ENCODE data around the gene RPS25. TPM values are rescaled to one million over a fixed set of nuclear protein-coding genes. Genes with fewer than 3 reads are reported as not detected.
"Not testable (repeated sequence)": the region's sequence is repeated elsewhere in the genome, so short reads cannot be mapped to it uniquely, and the experiment has no call there.

The RPS25 gene
- polyA plus RNA-seq (ENCODE audit: low read depth in 6 of 6) = 1,000 to 10,000 TPM; 3,707 to 5,692 (median 4,418) TPM

DNA sequence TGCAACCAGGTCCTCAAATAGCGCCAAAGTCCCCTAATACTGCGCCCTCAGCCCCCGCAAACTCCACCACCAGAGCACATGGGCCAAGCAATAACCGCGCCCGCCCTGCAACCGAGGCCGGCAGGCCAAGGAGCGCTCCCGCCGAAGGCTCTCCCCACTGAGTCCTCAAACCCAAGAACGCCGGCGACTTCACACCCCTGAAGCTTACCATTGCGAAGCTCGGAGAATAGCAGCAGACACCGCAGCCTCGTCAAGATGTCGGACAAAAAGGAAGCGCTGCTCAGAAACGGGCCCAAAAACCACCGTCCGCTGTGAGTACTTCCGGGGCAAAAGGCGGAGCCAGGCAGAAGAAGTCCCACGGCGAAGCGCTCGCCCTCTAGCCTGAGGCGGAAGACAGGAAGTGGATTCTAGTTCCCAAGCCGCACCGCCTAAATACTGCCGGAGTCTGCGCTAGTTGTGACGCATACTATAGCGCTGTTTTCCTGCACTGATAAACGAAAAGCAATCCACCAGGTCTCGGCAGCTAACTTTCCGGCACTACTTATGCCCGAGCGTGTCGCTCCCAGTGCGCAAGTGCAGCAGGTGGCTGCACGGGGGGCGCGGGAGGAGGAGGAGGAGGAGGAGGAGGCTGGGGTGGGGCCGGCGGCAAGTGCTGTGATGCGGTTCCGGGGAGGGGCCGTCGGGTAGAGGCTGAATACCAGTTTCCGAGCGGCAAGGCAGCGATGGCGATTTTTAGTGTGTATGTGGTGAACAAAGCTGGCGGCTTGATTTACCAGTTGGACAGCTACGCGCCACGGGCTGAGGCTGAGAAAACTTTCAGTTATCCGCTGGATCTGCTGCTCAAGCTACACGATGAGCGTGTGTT is at the start of gene RPS25, which contains the start of gene TRAPPC4:
RPS25 (minus strand) TSS at position 270 of the 865 bp plus-strand sequence; CDS start at position 211, 59 bp downstream.
TRAPPC4 (plus strand) TSS at position 693 of the 865 bp plus-strand sequence; CDS start at position 723, 30 bp downstream.
- DNase-seq = peak; percentile 94
- no peaks in the 10 kb centered on the region for H3K9me3 Mint-ChIP-seq
- ATAC-seq (ENCODE audit: low read depth in 2 of 2) = peak; percentile 86 to 87
- H3K27ac Mint-ChIP-seq = peak within 1 kb of the TSS; percentile 99 to 100 (median 99)
- H3K4me3 Mint-ChIP-seq = peak within 1 kb of the TSS; percentile 93 to 100 (median 99)
- peaks cover 9 to 14% of the 10 kb centered on the region in 2 donors for H3K36me3 Mint-ChIP-seq
- peaks cover 20 to 60% (median 29%) of the 10 kb centered on the region in 3 donors for H3K4me1 Mint-ChIP-seq
- no peaks in the 10 kb centered on the region for H3K27me3 Mint-ChIP-seq

DNA sequence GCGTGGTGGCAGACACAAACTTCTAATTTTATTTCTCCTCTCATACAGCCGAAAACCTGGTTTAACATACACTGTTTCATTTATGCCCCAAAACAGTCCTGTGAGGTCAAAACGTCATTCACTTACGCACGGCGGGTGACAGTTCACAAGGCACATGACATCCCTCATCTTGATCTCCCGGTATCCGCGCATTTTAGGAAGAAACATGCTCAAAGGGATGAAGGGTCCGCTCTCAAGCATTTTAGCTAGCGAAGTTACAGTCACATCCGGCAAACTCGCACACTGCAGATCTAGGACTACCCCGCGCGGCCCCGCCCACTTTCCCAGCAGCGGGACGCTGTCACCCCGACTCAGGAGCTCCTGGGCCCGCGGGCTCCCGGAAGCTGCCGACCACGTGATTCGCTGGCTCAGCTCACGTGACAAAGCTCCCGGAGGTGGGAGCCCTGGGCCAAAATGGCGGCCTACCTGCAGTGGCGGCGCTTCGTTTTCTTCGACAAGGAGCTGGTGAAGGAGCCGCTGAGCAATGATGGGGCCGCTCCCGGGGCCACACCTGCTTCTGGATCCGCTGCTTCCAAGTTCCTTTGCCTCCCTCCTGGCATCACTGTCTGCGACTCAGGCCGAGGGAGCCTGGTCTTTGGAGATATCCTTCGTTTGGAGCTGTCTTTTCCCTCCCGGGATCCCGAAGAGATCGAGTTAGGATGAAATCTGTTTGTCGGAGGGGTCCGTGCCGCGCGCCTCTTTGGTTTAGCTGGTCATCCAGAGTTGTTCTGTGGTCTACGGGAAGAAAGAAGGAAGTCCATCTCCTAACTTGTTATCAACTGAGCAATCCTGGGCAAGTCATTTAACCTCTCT is 49.5 kb upstream of the RPS25 start, which contains the start of gene VPS11:
VPS11 (plus strand) TSS at position 448 of the 852 bp plus-strand sequence; CDS start at position 454, 6 bp downstream.
- no peaks in the 10 kb centered on the region for H3K9me3 Mint-ChIP-seq
- peaks cover 1 to 6% of the 10 kb centered on the region in 2 donors for H3K36me3 Mint-ChIP-seq
- DNase-seq = peak; percentile 95
- peak; percentile 92 to 93 for ATAC-seq (ENCODE audit: low read depth in 2 of 2)
- H3K27me3 Mint-ChIP-seq = no peaks in the 10 kb centered on the region
- H3K27ac Mint-ChIP-seq = peak within 1 kb of the TSS; percentile 98 to 99 (median 99)
- H3K4me3 Mint-ChIP-seq = peak within 1 kb of the TSS; percentile 87 to 98 (median 96)
- peaks cover 19 to 48% (median 38%) of the 10 kb centered on the region in 3 donors for H3K4me1 Mint-ChIP-seq

DNA sequence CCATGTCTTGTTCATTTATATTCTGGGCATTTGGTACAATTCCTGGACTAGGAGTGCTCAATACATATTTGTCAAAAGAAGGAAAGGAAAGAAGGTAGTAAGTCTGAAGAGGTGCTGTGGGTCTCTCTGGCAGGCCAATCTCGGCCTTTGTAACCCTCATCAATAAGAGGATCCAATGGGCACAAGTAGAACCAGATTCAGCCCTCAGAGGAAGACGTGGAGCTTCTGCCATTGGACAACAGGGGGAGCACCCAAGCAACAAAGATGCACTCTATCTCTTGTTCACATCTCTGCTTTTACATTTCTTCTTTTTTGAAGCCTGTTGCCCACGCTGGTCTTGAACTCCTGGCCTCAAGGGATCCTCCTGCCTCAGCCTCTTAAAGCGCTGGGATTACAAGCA is 47.2 kb upstream of the RPS25 start:
- H3K4me1 Mint-ChIP-seq = peaks cover 19 to 50% (median 34%) of the 10 kb centered on the region in 3 donors
- ATAC-seq (ENCODE audit: low read depth in 2 of 2) = no peak
- H3K36me3 Mint-ChIP-seq = no peaks in the 10 kb centered on the region
- DNase-seq = no peak
- H3K9me3 Mint-ChIP-seq = no peaks in the 10 kb centered on the region
- H3K4me3 Mint-ChIP-seq = peak overlapping the region in 5 of 8 donors; percentile 25 to 96 (median 37)
- H3K27me3 Mint-ChIP-seq = no peaks in the 10 kb centered on the region
- peak overlapping the region in 4 of 6 donors; percentile 69 to 98 (median 88) for H3K27ac Mint-ChIP-seq

DNA sequence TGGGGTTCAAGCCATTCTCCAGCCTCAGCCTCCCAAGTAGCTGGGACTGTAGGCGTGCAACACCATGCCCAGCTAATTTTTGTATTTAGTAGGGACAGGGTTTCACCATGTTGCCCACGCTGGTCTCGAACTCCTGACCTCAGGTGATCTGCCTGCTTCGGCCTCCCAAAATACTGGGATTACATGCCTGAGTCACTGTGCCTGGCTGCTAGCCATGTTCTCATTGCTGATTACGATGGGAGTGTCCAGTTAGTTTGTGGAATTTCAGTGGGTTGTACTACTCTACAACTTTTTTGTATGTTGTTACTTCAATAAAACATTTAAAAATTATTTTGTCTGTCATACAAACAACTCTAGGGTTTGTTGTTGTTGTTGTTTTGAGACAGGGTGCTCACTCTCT is 44.6 kb upstream of the RPS25 start:
- Mint-ChIP-seq H3K27me3 (no peaks in the 10 kb centered on the region), H3K9me3 (no peaks in the 10 kb centered on the region), H3K4me1 (peaks cover 20 to 40% (median 34%) of the 10 kb centered on the region in 3 donors), H3K4me3 (peak overlapping the region in 1 of 8 donors; percentile 22), H3K27ac (no peak overlapping the region), H3K36me3 (no peaks in the 10 kb centered on the region)
- ATAC-seq (ENCODE audit: low read depth in 2 of 2) (no peak), DNase-seq (no peak)

DNA sequence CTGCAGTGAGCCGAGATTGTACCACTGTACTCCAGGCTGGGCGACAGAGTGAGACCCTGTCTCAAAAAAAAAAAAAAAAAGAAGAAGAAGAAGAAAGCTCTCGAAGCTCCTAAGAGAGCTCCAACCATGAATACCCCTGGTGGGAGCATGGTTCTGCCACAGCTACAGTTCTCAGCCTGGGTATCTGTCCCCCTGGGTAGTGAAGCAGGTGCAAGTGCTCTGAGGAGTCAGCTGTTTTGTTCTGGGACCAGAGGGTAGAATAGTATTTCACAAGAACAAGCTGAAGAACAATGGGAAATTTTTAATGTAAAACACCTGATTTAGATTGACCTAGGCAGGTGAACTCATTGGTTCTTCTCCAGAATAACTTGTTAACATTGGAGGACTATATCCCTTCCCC is 43.1 kb upstream of the RPS25 start:
- H3K9me3 Mint-ChIP-seq = no peaks in the 10 kb centered on the region
- peaks cover 17 to 34% (median 33%) of the 10 kb centered on the region in 3 donors for H3K4me1 Mint-ChIP-seq
- peak overlapping the region in 1 of 8 donors; percentile 53 for H3K4me3 Mint-ChIP-seq
- H3K27me3 Mint-ChIP-seq = no peaks in the 10 kb centered on the region
- peak overlapping the region in 2 of 6 donors; percentile 22 to 42 for H3K27ac Mint-ChIP-seq
- no peaks in the 10 kb centered on the region for H3K36me3 Mint-ChIP-seq
- ATAC-seq (ENCODE audit: low read depth in 2 of 2) = no peak
- DNase-seq = no peak

DNA sequence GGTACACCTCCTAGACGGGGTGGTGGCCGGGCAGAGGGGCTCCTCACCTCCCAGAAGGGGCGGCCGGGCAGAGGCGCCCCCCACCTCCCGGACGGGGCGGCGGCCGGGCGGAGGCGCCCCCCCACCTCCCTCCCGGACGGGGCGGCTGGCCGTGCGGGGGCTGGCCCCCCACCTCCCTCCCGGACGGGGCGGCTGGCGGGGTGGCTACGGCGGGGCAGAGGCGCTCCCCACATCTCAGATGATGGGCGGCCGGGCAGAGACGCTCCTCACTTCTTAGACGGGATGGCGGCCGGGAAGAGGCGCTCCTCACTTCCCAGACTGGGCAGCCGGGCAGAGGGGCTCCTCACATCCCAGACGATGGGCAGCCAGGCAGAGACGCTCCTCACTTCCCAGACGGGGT is 41.0 kb upstream of the RPS25 start:
- peaks cover 24 to 38% (median 31%) of the 10 kb centered on the region in 3 donors for H3K4me1 Mint-ChIP-seq
- not testable (repeated sequence) for H3K9me3 Mint-ChIP-seq; ATAC-seq (ENCODE audit: low read depth in 2 of 2); H3K36me3 Mint-ChIP-seq; H3K4me3 Mint-ChIP-seq; H3K27ac Mint-ChIP-seq; DNase-seq; H3K27me3 Mint-ChIP-seq

DNA sequence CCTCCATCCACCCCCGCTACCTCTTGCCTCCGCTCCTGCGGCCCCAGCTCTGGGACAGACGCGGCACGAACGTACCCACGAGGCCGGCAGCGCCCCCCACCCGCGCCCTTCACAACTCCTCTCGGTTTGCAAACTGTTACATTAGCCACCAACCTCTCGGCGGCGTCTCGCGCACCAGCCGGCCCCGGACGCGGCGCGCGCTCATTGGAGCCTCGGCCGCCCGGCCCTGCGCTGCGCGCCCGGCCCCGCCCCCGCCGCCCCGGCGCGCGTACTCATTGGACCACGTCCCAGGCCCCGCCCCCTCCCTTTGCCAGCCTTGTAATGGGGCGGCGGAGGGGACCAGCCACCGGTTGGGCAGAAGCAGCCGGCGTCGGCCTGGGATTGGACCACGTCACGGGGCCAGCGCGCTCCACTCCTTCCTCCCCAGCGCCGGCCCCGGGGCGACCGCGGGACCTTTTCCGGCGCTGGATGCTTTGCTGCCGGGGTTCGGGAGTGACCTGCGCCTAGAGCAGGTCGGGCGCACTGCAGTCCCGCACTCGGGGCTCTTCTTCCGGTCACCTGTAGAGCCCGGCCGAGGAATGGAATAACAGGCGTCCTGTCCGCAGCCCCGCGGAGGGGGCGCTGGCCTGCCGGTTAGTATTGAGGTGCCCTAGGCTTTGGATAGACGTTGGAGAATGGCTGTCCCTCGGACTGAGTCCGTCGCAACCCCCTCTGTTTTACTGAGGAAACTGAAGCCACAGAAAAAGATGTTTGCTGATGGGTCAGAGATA is 39.0 kb upstream of the RPS25 start, which contains the start of gene HYOU1:
HYOU1 (minus strand) TSS at position 206 of the 770 bp plus-strand sequence. CDS start 1,045 bp downstream, outside the sequence.
- peak within 1 kb of the TSS; percentile 94 to 99 (median 97) for H3K4me3 Mint-ChIP-seq
- DNase-seq (peak; percentile 98), ATAC-seq (ENCODE audit: low read depth in 2 of 2) (peak; percentile 83 to 89)
- H3K36me3 Mint-ChIP-seq = peaks cover 0 to 17% of the 10 kb centered on the region in 2 donors
- H3K27me3 Mint-ChIP-seq = no peaks in the 10 kb centered on the region
- peak within 1 kb of the TSS; percentile 95 to 98 (median 97) for H3K27ac Mint-ChIP-seq
- H3K4me1 Mint-ChIP-seq = peaks cover 37 to 47% (median 39%) of the 10 kb centered on the region in 3 donors
- no peaks in the 10 kb centered on the region for H3K9me3 Mint-ChIP-seq

DNA sequence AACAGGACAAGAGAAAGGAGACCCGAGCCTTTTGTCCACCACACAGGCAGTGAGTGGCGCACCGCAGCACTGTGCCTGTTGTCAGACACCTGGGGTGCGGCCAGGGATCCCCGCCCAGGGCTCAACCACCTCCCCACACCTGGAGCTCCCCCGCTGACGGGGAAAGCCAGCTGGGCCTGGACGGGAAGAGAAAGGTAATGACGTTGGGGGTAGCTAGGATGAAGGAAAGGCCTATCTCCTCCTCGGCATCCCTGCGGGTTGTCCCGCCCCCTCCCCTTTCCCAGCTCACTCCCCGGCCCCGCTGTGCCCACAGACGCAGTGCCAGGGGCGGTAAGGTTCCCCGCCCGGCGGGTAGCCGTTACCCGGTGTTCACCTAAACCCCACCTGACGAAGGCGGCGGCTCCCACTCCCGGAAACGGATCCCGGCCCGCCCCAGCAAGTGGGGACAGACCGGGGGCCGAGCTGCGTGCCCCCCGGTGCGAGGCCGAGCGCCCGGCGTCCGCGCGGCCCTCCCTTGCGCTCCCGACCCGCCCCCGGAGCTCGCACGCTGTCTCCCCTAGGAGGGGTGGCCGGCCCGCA is 38.4 kb upstream of the RPS25 start:
- Mint-ChIP-seq H3K27me3 (no peaks in the 10 kb centered on the region), H3K36me3 (peaks cover 0 to 21% of the 10 kb centered on the region in 2 donors), H3K9me3 (no peaks in the 10 kb centered on the region), H3K27ac (peak overlapping the region; percentile 86 to 98 (median 96)), H3K4me3 (peak overlapping the region; percentile 94 to 99 (median 97)), H3K4me1 (peaks cover 41 to 51% (median 43%) of the 10 kb centered on the region in 3 donors)
- DNase-seq (peak; percentile 46), ATAC-seq (ENCODE audit: low read depth in 2 of 2) (peak; percentile 15 to 20)

DNA sequence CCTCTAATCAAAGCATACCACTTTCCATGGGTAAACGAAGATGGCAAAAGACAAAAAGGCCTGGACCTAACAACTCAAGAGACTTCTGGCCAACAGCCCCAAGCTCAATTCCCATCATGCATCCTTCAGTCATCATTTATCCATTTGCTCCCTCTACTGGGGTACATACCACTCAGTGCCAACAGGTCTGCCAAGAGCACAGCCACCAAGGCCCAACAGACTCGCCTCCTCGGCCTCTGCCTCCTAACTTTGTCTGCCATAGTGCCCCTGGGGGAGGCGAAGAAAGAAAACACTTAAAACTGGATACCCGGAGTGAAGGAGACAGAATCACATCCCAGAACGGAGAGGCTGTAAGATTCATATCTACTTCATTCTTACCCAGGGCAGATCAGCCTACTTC is 37.8 kb upstream of the RPS25 start:
- Mint-ChIP-seq H3K27ac (peak overlapping the region in 5 of 6 donors; percentile 21 to 97 (median 91)), H3K27me3 (no peaks in the 10 kb centered on the region), H3K4me3 (peak overlapping the region; percentile 66 to 98 (median 95)), H3K4me1 (peaks cover 43 to 58% (median 45%) of the 10 kb centered on the region in 3 donors), H3K36me3 (peaks cover 0 to 21% of the 10 kb centered on the region in 2 donors), H3K9me3 (no peaks in the 10 kb centered on the region)
- ATAC-seq (ENCODE audit: low read depth in 2 of 2) = no peak
- no peak for DNase-seq

DNA sequence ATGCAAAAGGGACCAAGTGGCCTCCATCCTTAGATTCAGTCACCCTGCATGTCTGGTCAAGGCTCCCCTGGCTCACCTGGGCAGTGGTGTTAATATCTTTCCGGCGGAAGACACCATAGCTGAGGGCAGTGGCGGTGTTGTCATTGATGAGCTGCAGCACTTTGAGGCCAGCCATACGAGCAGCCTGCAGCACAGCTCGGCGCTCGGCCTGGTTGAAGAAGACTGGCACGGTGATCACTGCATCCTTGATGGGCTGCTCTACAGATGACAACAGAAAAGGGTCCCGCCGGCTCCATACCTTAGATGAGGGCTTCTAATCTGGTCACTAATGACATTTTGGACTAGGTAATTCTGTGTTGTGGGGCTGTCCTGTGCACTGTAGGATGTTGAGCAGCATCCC is 36.3 kb upstream of the RPS25 start:
- Mint-ChIP-seq H3K27ac (peak overlapping the region in 2 of 6 donors; percentile 47 to 97), H3K36me3 (peaks cover 0 to 27% of the 10 kb centered on the region in 2 donors), H3K9me3 (no peaks in the 10 kb centered on the region), H3K4me1 (peaks cover 43 to 57% (median 45%) of the 10 kb centered on the region in 3 donors), H3K4me3 (peak overlapping the region in 3 of 8 donors; percentile 15 to 67 (median 47)), H3K27me3 (no peaks in the 10 kb centered on the region)
- ATAC-seq (ENCODE audit: low read depth in 2 of 2) = no peak
- no peak for DNase-seq

DNA sequence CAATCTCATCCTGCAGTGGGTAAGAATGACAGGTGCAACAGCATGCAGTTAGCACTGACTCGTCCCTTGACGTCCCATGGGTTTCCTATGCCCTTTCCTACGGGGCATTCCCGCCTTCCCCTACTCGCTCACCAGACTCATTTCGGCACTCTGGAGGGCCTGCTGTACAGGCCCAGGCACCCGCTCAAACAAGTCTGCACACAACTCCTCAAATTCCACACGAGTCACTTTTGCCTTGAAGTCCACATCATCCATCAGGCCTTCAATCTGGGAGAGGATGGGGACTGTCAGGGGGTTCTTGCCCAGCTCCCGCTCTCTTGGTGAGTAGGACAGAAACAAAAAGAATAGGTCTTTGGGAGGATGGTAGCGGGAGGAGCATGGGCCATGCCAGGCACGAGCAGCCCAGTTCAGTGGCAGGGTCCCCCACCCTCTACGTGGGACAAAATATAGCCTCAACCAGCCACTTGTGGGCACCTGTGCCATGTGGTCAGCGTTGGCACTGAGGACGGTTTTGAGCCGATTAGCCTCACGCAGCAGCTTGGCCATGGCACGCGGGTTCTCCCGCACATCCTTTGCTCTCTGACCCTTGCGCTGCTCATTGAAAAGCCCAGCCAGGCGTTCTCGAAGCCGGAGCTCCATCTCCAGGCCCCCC is 34.1 kb upstream of the RPS25 start:
- Mint-ChIP-seq H3K36me3 (peaks cover 0 to 43% of the 10 kb centered on the region in 2 donors), H3K4me1 (peaks cover 30 to 45% (median 38%) of the 10 kb centered on the region in 3 donors), H3K27me3 (no peaks in the 10 kb centered on the region), H3K4me3 (peak overlapping the region in 5 of 8 donors; percentile 19 to 69 (median 38)), H3K27ac (peak overlapping the region in 4 of 6 donors; percentile 44 to 92 (median 60)), H3K9me3 (no peaks in the 10 kb centered on the region)
- ATAC-seq (ENCODE audit: low read depth in 2 of 2) = no peak
- DNase-seq = no peak
